ENCODE data around the gene CCL21. TPM values are rescaled to one million over a fixed set of nuclear protein-coding genes. Genes with fewer than 3 reads are reported as not detected.

Gene CCL21
- total RNA-seq, 1 experiment from 2014 or later = not detected

- Mint-ChIP-seq H3K4me1 (ENCODE audit: insufficient read depth, unreplicated experiment) (peaks cover 17% of the 10 kb centered on the region), H3K36me3 (ENCODE audit: insufficient read depth, unreplicated experiment) (peaks cover 21% of the 10 kb centered on the region), H3K27ac (ENCODE audit: low read depth, unreplicated experiment) (peak overlapping the region; percentile 96), H3K4me3 (ENCODE audit: unreplicated experiment) (peak overlapping the region; percentile 92), H3K9me3 (ENCODE audit: unreplicated experiment) (peaks cover 7% of the 10 kb centered on the region), H3K27me3 (ENCODE audit: insufficient read depth, unreplicated experiment) (no peaks in the 10 kb centered on the region)
- DNase-seq (ENCODE audit: unreplicated experiment) = no peak
- TF ChIP-seq, protein P1, sequence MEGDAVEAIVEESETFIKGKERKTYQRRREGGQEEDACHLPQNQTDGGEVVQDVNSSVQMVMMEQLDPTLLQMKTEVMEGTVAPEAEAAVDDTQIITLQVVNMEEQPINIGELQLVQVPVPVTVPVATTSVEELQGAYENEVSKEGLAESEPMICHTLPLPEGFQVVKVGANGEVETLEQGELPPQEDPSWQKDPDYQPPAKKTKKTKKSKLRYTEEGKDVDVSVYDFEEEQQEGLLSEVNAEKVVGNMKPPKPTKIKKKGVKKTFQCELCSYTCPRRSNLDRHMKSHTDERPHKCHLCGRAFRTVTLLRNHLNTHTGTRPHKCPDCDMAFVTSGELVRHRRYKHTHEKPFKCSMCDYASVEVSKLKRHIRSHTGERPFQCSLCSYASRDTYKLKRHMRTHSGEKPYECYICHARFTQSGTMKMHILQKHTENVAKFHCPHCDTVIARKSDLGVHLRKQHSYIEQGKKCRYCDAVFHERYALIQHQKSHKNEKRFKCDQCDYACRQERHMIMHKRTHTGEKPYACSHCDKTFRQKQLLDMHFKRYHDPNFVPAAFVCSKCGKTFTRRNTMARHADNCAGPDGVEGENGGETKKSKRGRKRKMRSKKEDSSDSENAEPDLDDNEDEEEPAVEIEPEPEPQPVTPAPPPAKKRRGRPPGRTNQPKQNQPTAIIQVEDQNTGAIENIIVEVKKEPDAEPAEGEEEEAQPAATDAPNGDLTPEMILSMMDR (IDR thresholded peaks at IDR 0.05; ENCODE audit: unreplicated experiment) = no peak
- no TSS peak for BruUV-seq (replicated peaks)
- ChIA-PET POLR2A (interaction anchor here (0.5 to 2.7 kb wide), 8 partner anchors 13 to 45 kb away, joined by 3 to 11 read pairs (median 4); partner anchors contain the start of genes CCL21, GALT, IL11RA and SIGMAR1), CTCF (interaction anchor here (0.9 to 1.5 kb wide), 4 partner anchors 12 to 31 kb away, joined by 3 to 5 read pairs (median 4); partner anchors contain the start of gene GALT)
- intact Hi-C loops (cut with micrococcal nuclease) = loop anchor here (2.0 kb wide), 1 partner anchor 18 kb away; the partner anchor contains the start of gene GALT
These were observed 44.9 kb downstream of the CCL21 start for GRCh38 chr9:34665067-34665380.

GRCh38 chr9:34664281-34665066, 45.5 kb downstream of the CCL21 start:
- H3K4me3 Mint-ChIP-seq (ENCODE audit: unreplicated experiment) = peak overlapping the region; percentile 92
- peaks cover 5% of the 10 kb centered on the region for H3K9me3 Mint-ChIP-seq (ENCODE audit: unreplicated experiment)
- H3K27me3 Mint-ChIP-seq (ENCODE audit: insufficient read depth, unreplicated experiment) = no peaks in the 10 kb centered on the region
- H3K36me3 Mint-ChIP-seq (ENCODE audit: insufficient read depth, unreplicated experiment) = peaks cover 18% of the 10 kb centered on the region
- POLR2A ChIA-PET = interaction anchor here (0.5 to 2.7 kb wide), 11 partner anchors 8 to 982 kb away, joined by 3 to 11 read pairs (median 3); partner anchors contain the start of genes CCL21, GALT, IL11RA and SIGMAR1
- no TSS peak for BruUV-seq (replicated peaks)
- TF ChIP-seq, protein P1 (IDR thresholded peaks at IDR 0.05; ENCODE audit: unreplicated experiment) = peak; percentile 73
- H3K4me1 Mint-ChIP-seq (ENCODE audit: insufficient read depth, unreplicated experiment) = peaks cover 17% of the 10 kb centered on the region
- peak; percentile 82 for DNase-seq (ENCODE audit: unreplicated experiment)
- intact Hi-C loops (cut with micrococcal nuclease) = loop anchor here (1.0 to 2.0 kb wide), 2 partner anchors 18 to 38 kb away; partner anchors contain the start of gene GALT
- CTCF ChIA-PET = interaction anchor here (0.9 to 1.5 kb wide), 5 partner anchors 13 to 38 kb away, joined by 3 to 5 read pairs (median 4); partner anchors contain the start of gene GALT
- H3K27ac Mint-ChIP-seq (ENCODE audit: low read depth, unreplicated experiment) = peak overlapping the region; percentile 49

DNA sequence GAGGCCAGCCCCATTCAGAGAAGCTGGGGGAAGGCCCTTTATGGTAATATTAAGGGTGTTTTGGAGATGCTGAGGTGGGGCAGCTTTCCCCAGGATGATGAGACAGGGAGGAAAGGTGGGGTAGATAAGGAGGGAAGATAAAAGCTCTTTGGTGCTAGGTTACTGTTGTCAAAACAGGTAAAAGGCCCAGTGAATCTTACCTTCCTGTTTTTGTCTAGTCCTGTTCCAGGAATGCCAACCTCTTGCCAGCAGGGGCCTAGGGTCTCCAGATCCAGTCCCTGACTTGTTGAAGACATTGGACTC, 46.7 kb downstream of the CCL21 start:
- no peak overlapping the region for H3K4me3 Mint-ChIP-seq (ENCODE audit: unreplicated experiment)
- no peak for DNase-seq (ENCODE audit: unreplicated experiment)
- TF ChIP-seq, protein P1 (IDR thresholded peaks at IDR 0.05; ENCODE audit: unreplicated experiment) = no peak
- H3K9me3 Mint-ChIP-seq (ENCODE audit: unreplicated experiment) = no peaks in the 10 kb centered on the region
- intact Hi-C loops (cut with micrococcal nuclease) = no loop called here
- H3K27ac Mint-ChIP-seq (ENCODE audit: low read depth, unreplicated experiment) = peak overlapping the region; percentile 69
- POLR2A ChIA-PET = interaction anchor here (2.7 kb wide), 1 partner anchor 12 kb away, joined by 11 read pairs; the partner anchor contains the start of gene IL11RA
- CTCF ChIA-PET = interaction anchor here (0.7 to 1.5 kb wide), 5 partner anchors 16 to 39 kb away, joined by 3 to 5 read pairs (median 3); no protein-coding TSS in a partner anchor
- H3K4me1 Mint-ChIP-seq (ENCODE audit: insufficient read depth, unreplicated experiment) = peaks cover 17% of the 10 kb centered on the region
- no peaks in the 10 kb centered on the region for H3K27me3 Mint-ChIP-seq (ENCODE audit: insufficient read depth, unreplicated experiment)
- peaks cover 9% of the 10 kb centered on the region for H3K36me3 Mint-ChIP-seq (ENCODE audit: insufficient read depth, unreplicated experiment)
- BruUV-seq (replicated peaks) = no TSS peak

All from MCF 10A (cell line).